Measurements from ENCODE around the gene GARNL3.
A peak's percentile ranks its signal among the peaks of the same experiment; 100 is the strongest.

The GARNL3 gene

DNA sequence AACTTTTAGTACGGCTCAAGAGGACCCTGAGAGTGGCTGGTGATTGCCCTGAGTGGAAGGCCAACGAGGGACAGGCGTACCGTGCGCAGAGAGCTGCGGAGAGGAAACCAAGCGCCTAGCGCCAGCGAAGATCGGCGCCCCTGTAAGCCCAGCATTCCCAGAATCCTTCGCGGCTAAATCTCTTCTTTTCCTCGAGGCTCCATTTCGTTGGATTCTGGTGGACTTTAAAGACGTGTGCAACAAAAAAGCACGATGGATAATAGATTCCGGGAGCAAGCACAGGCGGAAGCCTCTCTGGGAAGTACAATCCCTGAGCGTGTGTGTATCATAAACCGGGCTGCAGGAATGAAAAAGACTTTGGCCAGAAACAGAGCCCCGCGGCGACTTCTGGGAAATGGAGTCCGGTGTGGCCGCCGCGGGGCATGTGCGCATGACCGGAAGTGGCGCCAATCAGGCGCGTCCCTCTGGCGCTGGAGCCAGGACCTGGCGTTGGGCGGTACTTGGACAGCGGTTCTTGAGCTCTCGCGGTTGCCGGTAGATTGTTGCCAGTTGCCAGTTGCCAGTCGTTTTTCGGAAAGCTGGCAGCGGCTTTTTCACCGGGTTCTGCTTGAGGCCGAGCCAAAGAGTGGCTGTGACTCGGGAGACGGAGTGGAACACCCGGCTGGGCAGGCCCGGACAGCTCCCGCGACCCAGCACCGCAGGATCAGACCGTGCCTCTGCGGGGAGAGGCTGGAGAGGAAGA is 159.5 kb downstream of the GARNL3 start, which contains the start of gene ZNF79:
ZNF79 (plus strand) TSS at position 449 of the 742 bp plus-strand sequence. CDS start 406 bp downstream, outside the sequence.
- no peaks in the 10 kb centered on the region for H3K36me3 ChIP-seq (ENCODE audit: control insufficient read depth, insufficient read depth, low read length)
- no peaks in the 10 kb centered on the region for H3K9me3 ChIP-seq (ENCODE audit: control insufficient read depth, low read length)
- peaks cover 7% of the 10 kb centered on the region for H3K4me1 ChIP-seq (ENCODE audit: control insufficient read depth, insufficient read depth, low read length, poor library complexity, severe bottlenecking)
- H3K27ac ChIP-seq (ENCODE audit: insufficient read depth, low read length, poor library complexity, severe bottlenecking), result peak within 1 kb of the TSS; percentile 72
- H3K27me3 ChIP-seq (replicated peaks; ENCODE audit: control insufficient read depth, insufficient read depth, low read length, poor library complexity, severe bottlenecking), result no peaks in the 10 kb centered on the region
- peak within 1 kb of the TSS; percentile 96 for H3K4me3 ChIP-seq (ENCODE audit: insufficient read depth, low read depth, low read length, poor library complexity, severe bottlenecking)
- DNase-seq, result peak; percentile 79 to 88 (median 81)

DNA sequence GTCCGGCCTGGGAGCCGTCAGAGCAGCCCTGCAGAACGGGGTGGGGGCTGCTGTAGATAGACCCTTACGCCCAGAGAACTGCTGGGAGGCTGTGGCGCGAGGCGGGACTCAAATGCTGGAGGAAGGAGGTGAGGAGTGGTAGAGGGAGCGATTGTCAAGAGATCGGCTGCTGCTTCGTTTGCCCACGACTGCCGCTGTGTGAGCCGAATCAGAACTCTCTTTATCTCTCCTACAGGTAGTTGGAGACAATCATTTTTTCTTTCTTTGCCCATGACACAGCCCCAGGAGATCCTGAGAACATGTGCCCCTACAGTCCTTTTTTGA is 160.1 kb downstream of the GARNL3 start:
- DNase-seq, result no peak
- Histone ChIP-seq H3K27ac (ENCODE audit: insufficient read depth, low read length, poor library complexity, severe bottlenecking) (peak overlapping the region; percentile 72), H3K27me3 (replicated peaks; ENCODE audit: control insufficient read depth, insufficient read depth, low read length, poor library complexity, severe bottlenecking) (no peaks in the 10 kb centered on the region), H3K9me3 (ENCODE audit: control insufficient read depth, low read length) (no peaks in the 10 kb centered on the region), H3K36me3 (ENCODE audit: control insufficient read depth, insufficient read depth, low read length) (no peaks in the 10 kb centered on the region), H3K4me1 (ENCODE audit: control insufficient read depth, insufficient read depth, low read length, poor library complexity, severe bottlenecking) (peaks cover 7% of the 10 kb centered on the region), H3K4me3 (ENCODE audit: insufficient read depth, low read depth, low read length, poor library complexity, severe bottlenecking) (peak overlapping the region; percentile 96)

DNA sequence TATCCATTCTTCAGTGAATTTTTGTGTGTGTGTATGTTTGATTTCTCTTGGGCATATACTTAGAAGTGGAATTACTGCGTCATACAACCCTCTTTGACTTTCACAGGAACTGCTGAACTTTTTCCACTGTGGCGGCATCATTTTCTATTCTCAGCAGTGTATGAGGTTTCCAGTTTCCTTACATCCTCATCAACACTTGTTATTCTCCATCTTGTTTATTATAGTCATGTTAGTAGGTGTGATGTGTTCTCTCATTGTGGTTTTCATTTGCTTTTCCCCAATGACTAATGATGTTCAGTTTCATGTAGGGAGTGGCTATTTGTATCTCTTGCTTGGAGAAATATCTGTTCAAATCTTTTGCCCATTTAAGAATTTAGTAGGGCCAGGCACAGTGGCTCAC is 162.2 kb downstream of the GARNL3 start:
- DNase-seq, result no peak
- H3K36me3 ChIP-seq (ENCODE audit: control insufficient read depth, insufficient read depth, low read length), result peaks cover 11% of the 10 kb centered on the region
- no peaks in the 10 kb centered on the region for H3K27me3 ChIP-seq (replicated peaks; ENCODE audit: control insufficient read depth, insufficient read depth, low read length, poor library complexity, severe bottlenecking)
- no peaks in the 10 kb centered on the region for H3K9me3 ChIP-seq (ENCODE audit: control insufficient read depth, low read length)
- no peak overlapping the region for H3K27ac ChIP-seq (ENCODE audit: insufficient read depth, low read length, poor library complexity, severe bottlenecking)
- no peak overlapping the region for H3K4me3 ChIP-seq (ENCODE audit: insufficient read depth, low read depth, low read length, poor library complexity, severe bottlenecking)
- peaks cover 7% of the 10 kb centered on the region for H3K4me1 ChIP-seq (ENCODE audit: control insufficient read depth, insufficient read depth, low read length, poor library complexity, severe bottlenecking)

DNA sequence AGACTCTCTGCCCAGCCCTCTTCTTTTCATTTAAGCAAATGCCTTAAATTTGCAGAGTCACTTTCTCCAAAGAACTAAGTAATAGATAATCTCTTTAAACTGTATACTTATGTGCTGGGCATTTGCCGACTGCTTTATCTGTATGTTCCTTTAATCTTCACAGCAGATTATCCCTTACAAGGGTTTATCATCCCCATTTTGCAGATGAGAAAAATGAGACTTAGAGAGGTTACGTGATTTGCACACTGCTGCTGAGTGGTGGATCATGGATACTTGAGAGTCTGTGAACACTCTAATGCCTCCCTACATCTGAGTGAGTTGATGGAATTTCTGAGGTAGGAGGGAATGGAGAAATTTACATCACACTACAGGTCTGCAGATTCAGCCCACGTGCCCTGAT is 163.8 kb downstream of the GARNL3 start:
- no peak overlapping the region for H3K4me3 ChIP-seq (ENCODE audit: insufficient read depth, low read depth, low read length, poor library complexity, severe bottlenecking)
- no peaks in the 10 kb centered on the region for H3K27me3 ChIP-seq (replicated peaks; ENCODE audit: control insufficient read depth, insufficient read depth, low read length, poor library complexity, severe bottlenecking)
- H3K4me1 ChIP-seq (ENCODE audit: control insufficient read depth, insufficient read depth, low read length, poor library complexity, severe bottlenecking), result peaks cover 7% of the 10 kb centered on the region
- peaks cover 16% of the 10 kb centered on the region for H3K36me3 ChIP-seq (ENCODE audit: control insufficient read depth, insufficient read depth, low read length)
- DNase-seq, result no peak
- H3K27ac ChIP-seq (ENCODE audit: insufficient read depth, low read length, poor library complexity, severe bottlenecking), result no peak overlapping the region
- H3K9me3 ChIP-seq (ENCODE audit: control insufficient read depth, low read length), result no peaks in the 10 kb centered on the region

DNA sequence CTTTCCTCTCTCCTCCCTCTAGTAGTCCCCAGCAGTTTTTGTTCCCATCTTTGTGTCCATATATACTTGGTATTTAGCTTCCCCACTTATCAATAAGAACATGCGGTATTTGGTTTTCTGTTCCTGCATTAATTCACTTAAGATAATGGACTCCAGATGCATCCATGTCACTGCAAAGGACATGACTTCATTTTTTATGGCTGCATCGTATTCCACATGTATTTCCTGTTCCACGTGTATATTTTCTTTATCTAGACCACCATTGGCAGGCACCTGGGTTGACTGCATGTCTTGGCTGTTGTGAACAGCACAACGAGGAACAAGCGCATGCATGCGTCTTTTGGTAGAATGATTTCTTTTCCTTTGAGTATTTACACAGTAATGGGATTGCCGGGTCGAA is 165.8 kb downstream of the GARNL3 start:
- no peak overlapping the region for H3K4me3 ChIP-seq (ENCODE audit: insufficient read depth, low read depth, low read length, poor library complexity, severe bottlenecking)
- peaks cover under 1% of the 10 kb centered on the region for H3K4me1 ChIP-seq (ENCODE audit: control insufficient read depth, insufficient read depth, low read length, poor library complexity, severe bottlenecking)
- no peak overlapping the region for H3K27ac ChIP-seq (ENCODE audit: insufficient read depth, low read length, poor library complexity, severe bottlenecking)
- no peaks in the 10 kb centered on the region for H3K9me3 ChIP-seq (ENCODE audit: control insufficient read depth, low read length)
- no peaks in the 10 kb centered on the region for H3K27me3 ChIP-seq (replicated peaks; ENCODE audit: control insufficient read depth, insufficient read depth, low read length, poor library complexity, severe bottlenecking)
- H3K36me3 ChIP-seq (ENCODE audit: control insufficient read depth, insufficient read depth, low read length), result peaks cover 32% of the 10 kb centered on the region
- DNase-seq, result no peak

DNA sequence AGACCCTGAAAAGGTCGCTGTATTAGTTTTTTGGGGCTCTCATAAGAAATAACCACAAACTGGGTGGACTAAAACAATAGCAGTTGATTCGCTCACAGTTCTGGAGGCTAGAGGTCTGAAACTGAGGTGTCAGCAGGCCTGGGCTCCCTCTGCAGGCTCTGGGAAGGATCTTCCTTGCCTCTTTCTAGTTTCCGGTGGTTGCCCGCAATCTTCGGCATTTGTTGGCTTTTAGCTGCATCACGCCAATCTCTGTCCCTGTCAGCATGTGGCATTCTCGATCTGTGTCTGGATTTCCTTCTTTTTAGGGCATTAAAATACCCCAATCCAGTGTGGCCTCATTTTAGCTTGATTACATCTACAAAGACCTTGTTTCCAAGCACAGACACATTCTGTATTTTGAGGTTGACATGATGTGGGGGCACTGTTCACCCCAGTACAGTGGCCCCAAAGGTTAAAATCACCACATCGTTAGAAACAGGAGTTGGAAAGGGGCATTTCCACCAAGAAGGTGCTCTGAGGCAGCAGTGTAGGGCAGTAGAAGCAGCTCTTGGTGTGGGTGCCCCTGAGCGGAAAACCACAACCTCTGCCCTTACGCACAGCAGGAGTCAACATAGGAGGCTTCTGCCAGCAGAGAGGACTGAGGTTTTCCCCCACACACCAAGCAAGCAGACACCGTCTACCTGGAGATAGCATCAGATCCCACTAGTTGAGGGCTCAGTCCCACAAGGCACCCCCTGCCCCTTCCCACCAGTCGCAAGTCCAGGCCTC is 173.1 kb downstream of the GARNL3 start:
- Histone ChIP-seq H3K27ac (ENCODE audit: insufficient read depth, low read length, poor library complexity, severe bottlenecking) (peak overlapping the region; percentile 20), H3K9me3 (ENCODE audit: control insufficient read depth, low read length) (no peaks in the 10 kb centered on the region), H3K4me1 (ENCODE audit: control insufficient read depth, insufficient read depth, low read length, poor library complexity, severe bottlenecking) (no peaks in the 10 kb centered on the region), H3K4me3 (ENCODE audit: insufficient read depth, low read depth, low read length, poor library complexity, severe bottlenecking) (no peak overlapping the region), H3K27me3 (replicated peaks; ENCODE audit: control insufficient read depth, insufficient read depth, low read length, poor library complexity, severe bottlenecking) (no peaks in the 10 kb centered on the region), H3K36me3 (ENCODE audit: control insufficient read depth, insufficient read depth, low read length) (peaks cover 74% of the 10 kb centered on the region)
- peak; percentile 24 to 39 (median 25) for DNase-seq

DNA sequence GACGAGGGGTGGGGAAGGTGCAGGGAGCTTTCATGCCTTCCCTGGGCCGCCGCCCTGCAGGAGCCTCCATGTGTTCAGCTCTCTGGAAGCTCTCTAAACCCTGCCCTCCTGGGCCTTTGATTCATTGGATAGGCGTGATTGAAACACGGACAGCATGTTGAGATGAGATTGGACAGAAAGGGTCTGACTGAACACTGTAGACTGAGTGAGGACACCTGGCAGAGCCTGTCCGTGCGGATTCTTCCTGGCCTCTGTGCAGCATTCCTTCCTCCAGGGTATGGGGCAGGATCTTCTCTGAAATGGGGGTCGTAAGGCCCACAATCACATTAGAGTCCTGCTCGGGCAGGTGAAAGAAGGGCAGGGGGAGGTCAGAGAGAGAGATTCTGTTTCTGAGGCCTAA is 173.8 kb downstream of the GARNL3 start:
- no peak overlapping the region for H3K27ac ChIP-seq (ENCODE audit: insufficient read depth, low read length, poor library complexity, severe bottlenecking)
- DNase-seq, result no peak
- no peak overlapping the region for H3K4me3 ChIP-seq (ENCODE audit: insufficient read depth, low read depth, low read length, poor library complexity, severe bottlenecking)
- H3K36me3 ChIP-seq (ENCODE audit: control insufficient read depth, insufficient read depth, low read length), result peaks cover 72% of the 10 kb centered on the region
- H3K27me3 ChIP-seq (replicated peaks; ENCODE audit: control insufficient read depth, insufficient read depth, low read length, poor library complexity, severe bottlenecking), result no peaks in the 10 kb centered on the region
- H3K9me3 ChIP-seq (ENCODE audit: control insufficient read depth, low read length), result no peaks in the 10 kb centered on the region
- H3K4me1 ChIP-seq (ENCODE audit: control insufficient read depth, insufficient read depth, low read length, poor library complexity, severe bottlenecking), result no peaks in the 10 kb centered on the region
